Left cardiac atrium (tissue), 4 donors: ENCODE data around the gene NFE2L2. TPM values are rescaled to one million over a fixed set of nuclear protein-coding genes. Genes with fewer than 3 reads are reported as not detected.
"Not testable (repeated sequence)": the region's sequence is repeated elsewhere in the genome, so short reads cannot be mapped to it uniquely, and the experiment has no call there.

ENCODE experiments used
- ATAC-seq, 2 donors: fragments of 200-7000 bp; cut with Tn5 transposase; one replicate each; pipeline ENCODE4 v1.9.1; 2020; ENCODE audit warnings: mild to moderate bottlenecking in 2 of 2, moderate library complexity in 2 of 2
- DNase-seq: peaks from one replicate; pipeline ENCODE4 v3.0.0-alpha.2; 2020
- intact Hi-C, 2 donors: fragments of 100-400 bp; cut with DNase I; formaldehyde crosslinking; loops; one replicate each; pipeline versions ENCODE4 v1.14.1 to v1.15.1; 2022 to 2023
- total RNA-seq, 2 donors: library from RNA; stranded (reverse); fragmentation: NEBNext Ultra II Directional; extraction: Animal tissue kit (Norgen Biotek cat#: 25700); gene quantifications; one replicate each; pipeline ENCODE4 v1.2.1, GENCODE V29; 2021
- donor health status: DM: no; HTN: yes; CAD: no.
- donor health status: DM: no; HTN: yes; CAD: no; lungs with severe emphysema.
- donor health status: DM: yes; HTN: yes; CAD: no.
- donor health status: Dilated cardiomyopathy.

Gene NFE2L2
- total RNA-seq, 2 donors from 2014 or later = 68.4 to 69.0 TPM

DNA sequence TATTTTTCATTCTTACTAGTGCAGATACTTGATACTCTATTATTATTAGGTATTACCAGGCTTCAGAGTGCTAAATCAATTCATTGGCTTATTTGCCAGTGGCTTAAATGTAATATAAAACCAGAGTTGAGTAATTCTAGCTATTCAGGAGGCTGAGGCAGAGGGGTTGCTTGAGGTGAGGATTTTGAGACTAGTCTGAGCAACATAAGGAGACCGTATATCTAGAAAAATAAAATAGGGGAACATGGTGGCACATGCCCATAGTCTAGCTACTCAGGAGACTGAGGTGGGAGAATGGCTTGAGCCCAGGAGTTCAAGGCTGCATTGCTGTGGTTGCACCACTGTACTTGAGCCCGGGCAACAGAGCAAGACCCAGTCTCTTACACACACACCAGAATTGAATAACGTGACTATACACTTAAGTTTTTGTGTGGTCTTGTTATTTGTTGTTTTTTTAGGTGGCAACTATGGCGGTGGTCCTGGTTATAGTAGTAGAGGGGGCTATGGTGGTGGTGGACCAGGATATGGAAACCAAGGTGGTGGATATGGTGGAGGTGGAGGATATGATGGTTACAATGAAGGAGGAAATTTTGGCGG lies 47.2 kb downstream of the NFE2L2 start:
- intact Hi-C loops = loop anchor here in 1 of 2 donors (10.0 kb wide), 1 partner anchor 47 kb away; the partner anchor contains the start of gene NFE2L2
- ATAC-seq = no peak
- no peak for DNase-seq

DNA sequence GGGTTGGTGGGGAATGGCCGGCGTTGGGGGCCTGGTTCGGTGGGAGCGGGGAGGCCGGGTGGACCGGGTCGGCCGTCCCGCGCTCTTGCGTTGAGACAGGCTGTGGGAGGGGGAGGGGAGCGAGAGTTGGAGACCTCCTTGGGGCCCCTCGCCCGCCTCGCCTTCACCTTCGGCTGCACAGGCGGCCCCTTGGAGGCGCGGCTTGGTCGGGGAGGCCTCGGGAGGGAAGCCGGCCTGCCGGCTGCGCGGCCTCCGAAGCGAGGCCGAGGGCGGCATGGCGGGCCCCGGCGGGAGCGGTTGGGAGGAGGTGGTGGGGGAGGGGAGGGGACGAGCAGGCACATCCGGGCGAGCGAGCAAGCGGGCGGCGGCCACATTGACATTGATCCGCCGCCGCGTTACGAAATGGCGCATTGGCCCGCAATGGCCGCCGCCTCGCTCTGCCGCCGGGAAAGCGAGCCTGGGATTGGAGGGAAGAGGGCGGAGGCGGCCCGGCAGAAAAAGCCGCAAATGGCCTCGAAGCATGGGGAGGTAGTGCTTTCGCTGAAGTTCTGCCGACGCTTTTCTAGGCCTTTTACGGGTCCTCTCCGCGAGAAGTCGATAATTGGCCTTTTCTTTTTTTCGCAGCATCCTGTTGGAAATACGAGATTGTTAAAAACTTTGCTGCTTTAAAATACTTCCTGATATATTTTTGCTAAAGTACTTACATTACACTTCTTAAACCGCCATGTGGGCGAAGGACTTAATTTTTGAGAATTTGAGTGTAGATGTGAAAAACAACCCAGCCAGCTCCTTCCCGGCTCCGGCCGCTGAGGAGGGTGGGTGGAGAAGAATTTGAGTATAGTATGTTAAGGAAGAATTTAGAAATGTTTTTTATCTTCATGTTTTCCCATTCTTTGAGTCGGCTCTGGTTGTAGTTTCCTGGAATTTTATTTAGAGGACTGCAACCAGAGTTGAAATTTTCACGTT lies 51.4 kb downstream of the NFE2L2 start:
- DNase-seq (peak; percentile 97), ATAC-seq (peak; percentile 85 to 89)
- intact Hi-C loops = loop anchor here (1.0 to 10.0 kb wide), 3 partner anchors 46 to 52 kb away; partner anchors contain the start of gene NFE2L2 (in 1 of the 2)

DNA sequence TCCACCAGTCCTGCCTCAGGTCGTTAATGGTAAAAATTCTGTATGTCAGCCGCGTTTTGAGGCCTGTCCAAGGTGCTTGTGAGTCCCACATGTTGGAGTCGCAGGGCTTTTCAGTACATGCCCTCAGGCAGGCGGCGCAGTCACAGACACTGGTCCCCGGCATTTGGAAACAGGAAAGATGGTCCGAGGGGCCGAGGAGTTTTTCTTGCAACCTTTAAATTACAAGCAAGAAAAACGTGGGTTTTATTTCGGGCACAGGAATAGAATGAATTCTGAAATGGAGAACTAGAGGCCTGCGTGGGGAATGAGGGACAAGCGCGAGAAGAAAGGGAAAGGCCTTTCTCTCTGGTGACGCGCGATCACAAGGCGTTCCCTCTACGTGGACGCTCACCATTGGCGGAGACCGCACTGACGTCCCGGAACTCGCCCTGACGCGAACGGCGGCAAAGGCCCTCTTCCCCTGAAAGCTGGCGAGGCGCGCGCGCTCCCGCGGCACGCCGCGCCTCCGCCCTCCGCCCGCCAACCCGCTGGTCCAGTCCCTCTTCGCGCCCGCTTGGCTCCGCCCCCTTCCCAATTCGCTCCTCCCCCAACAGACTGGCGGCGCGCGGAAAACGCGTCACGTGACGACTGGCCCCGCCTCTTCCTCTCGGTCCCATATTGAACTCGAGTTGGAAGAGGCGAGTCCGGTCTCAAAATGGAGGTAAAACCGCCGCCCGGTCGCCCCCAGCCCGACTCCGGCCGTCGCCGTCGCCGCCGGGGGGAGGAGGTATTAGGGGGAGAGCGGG lies 52.2 kb downstream of the NFE2L2 start, which contains the start of gene HNRNPA3:
Gene HNRNPA3 (plus strand): TSS at position 689 of the 785 bp plus-strand sequence. CDS start 6 bp downstream, at position 695.
- intact Hi-C loops = loop anchor here (5.0 to 10.0 kb wide), 2 partner anchors 45 to 53 kb away; partner anchors contain the start of gene NFE2L2 (in 1 of the 2)
- DNase-seq (peak; percentile 99), ATAC-seq (peak; percentile 95 to 96)

GRCh38 chr2:177211576-177212105 lies 52.9 kb downstream of the NFE2L2 start:
- no peak for ATAC-seq
- DNase-seq = no peak
- intact Hi-C loops = loop anchor here (5.0 to 10.0 kb wide), 2 partner anchors 44 to 53 kb away; partner anchors contain the start of gene NFE2L2 (in 1 of the 2)

GRCh38 chr2:177211169-177211568 lies 53.4 kb downstream of the NFE2L2 start:
- no peak for ATAC-seq
- intact Hi-C loops = loop anchor here (5.0 to 10.0 kb wide), 2 partner anchors 44 to 54 kb away; partner anchors contain the start of gene NFE2L2 (in 1 of the 2)
- DNase-seq = no peak

GRCh38 chr2:177207101-177207500 lies 57.4 kb downstream of the NFE2L2 start:
- ATAC-seq (no peak), DNase-seq (no peak)
- intact Hi-C loops = no loop called here

DNA sequence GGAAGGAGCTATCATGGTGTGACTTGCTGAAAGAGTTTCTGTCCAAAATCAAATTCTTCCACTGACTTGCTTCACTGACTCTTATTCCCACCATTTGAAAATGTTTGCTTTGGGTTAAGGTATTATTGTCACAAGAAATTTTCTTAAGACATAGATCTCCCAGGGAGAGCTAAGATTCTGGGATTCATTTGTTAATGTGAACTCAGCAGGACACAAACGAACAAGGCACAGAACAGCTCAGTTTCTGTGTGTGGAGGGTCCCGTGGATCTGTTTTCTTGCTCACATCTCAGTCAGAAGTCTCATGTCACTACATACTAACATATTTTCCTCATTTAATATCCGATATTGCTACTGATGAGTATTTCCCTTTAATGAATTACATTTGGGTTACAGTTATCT lies 60.1 kb downstream of the NFE2L2 start:
- intact Hi-C loops = no loop called here
- ATAC-seq = no peak
- no peak for DNase-seq

DNA sequence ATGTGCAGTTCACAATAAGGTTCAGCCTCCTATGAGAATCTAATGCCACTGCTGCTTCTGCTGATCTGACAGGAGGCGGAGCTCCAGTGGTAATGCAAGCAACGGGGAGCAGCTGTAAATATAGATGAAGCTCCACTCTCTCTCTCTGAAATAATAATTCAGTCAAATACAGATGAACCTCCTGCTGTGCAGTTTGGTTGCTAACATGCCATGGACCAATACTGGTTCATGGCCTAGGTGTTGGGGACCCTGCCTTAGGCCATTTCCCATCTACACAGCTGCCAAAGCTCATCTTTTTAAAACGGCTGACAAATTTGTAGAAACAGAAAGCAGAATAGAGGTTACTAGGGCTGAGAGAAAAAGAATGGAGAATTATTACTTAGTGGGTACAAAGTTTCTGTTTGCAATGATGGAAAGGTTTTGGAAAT lies 62.6 kb downstream of the NFE2L2 start:
- no peak for ATAC-seq
- DNase-seq = no peak
- intact Hi-C loops = no loop called here

- DNase-seq, ATAC-seq, intact Hi-C loops: not testable (repeated sequence)
Measured at GRCh38 chr2:177200419-177200818, 64.1 kb downstream of the NFE2L2 start.

DNA sequence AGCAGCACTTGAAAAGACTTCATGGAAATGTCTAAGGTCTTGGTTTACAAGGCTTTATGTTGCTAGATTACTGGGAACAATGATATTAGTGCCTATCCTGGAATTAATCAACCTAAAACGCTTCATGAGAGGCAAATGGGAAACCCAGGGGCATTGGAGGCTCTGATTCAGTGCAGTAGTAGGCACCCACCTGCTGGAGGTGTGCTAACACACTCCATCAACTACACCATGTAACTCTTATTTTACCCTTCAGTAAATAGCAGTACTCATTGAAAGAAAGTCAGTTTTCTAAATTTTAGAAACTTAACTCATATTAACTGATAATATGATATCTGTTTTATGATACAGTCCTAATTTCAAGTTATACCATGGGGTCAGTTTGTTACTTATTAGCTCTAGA lies 69.3 kb downstream of the NFE2L2 start:
- intact Hi-C loops = no loop called here
- ATAC-seq = no peak
- DNase-seq = no peak

- intact Hi-C loops = no loop called here
- ATAC-seq (no peak), DNase-seq (no peak)
Measured at GRCh38 chr2:177193240-177193639, 71.3 kb downstream of the NFE2L2 start.

GRCh38 chr2:177192788-177193187 lies 71.7 kb downstream of the NFE2L2 start:
- no peak for DNase-seq
- ATAC-seq = no peak
- intact Hi-C loops = no loop called here

DNA sequence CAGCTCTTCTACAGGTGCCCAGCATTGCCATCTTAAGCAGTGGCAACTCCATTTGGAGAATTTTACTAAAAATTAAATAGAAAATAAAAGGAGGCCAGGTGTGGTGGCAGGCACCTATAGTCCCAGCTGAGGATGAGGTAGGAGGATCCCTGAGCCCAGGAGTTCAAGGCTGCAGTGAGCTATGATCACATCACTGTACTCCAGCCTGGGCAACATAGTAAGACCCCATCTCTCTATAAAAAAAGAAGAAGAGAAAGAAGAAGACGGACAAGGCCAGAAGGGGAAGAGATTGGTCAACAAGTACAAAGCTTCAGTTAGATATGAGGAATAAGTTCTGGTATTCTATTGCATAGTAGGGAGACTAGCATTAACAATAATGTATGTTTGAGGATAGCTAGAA lies 73.6 kb downstream of the NFE2L2 start:
- DNase-seq (no peak), ATAC-seq (no peak)
- intact Hi-C loops = no loop called here

DNA sequence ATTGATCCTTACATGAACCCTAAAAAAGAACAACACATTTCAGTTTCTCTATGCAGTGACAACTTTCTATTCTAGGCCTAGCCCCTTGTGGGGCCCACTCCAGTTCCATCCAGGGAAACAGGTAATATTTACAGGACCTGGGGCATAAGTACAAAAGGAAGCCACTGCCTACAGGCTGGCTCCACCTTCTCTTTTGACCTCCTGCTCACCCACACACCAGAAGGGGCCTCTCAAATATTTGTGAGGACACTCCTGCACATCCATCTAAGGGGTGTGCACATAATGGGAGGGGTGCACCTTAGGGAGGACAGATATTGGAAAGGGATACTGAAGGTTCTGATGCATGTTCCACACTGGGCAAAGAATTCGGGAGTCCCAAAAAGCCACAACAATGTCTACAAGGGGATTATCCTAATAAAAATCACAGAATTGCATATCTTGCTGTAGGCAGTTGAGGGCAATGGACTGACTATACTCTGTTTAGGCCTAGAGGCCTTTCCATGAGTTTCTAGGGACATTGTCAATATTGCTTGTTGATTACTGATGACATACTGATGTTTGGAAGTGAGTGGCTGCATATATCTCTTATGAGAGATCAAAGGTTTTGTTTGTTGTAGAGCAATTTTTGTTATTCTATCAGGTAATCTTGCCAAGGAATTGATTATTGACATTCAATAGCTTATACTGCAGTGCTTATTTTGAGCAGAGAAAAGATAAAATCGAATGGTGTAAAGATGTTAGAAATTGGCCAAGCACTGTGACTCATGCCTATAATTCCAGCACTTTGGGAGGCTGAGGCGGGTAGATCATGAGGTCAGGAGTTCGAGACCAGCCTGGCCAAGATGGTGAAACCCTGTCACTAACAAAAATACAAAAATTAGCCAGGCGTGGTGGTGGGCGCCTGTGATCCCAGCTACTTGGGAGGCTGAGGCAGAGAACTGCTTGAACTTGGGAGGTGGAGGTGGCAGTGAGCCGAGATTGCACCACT lies 75.8 kb downstream of the NFE2L2 start:
- intact Hi-C loops = no loop called here
- ATAC-seq (no peak), DNase-seq (no peak)

DNA sequence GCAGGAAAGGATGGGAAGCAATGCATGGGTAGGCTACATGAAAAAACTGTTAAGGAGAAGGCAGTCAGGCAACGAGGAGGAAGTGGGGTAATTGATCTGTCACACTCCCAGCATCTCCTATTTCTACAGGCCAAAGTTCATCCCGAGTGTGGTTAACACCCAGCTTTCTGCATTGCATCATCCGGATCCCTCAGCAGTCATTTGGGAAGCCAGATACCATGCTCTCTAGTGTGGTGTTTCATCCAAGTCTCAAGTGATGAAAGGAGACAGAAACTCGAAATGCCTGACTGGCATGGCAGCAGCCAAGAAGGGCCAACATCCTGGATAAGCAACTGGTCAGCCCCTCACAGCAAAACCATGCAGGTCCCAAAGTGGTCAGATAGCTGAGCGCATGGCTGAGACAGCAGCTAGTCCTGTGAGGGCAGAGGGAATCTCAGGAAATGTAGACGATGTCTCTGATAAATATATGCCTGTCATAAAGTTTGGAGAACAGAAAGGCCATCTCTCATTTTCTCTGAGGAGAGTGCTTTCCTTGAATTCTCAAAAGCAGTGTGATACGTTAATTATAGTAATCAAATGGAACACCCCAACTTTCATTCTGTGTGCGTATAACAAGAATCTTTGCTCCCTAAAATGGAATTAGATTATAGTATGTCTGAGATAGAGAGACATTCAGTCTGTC lies 76.8 kb downstream of the NFE2L2 start:
- intact Hi-C loops = no loop called here
- no peak for DNase-seq
- peak; percentile 51 to 89 for ATAC-seq

- ATAC-seq, intact Hi-C loops, DNase-seq: not testable (repeated sequence)
Measured at GRCh38 chr2:177186038-177186437, 78.5 kb downstream of the NFE2L2 start.

DNA sequence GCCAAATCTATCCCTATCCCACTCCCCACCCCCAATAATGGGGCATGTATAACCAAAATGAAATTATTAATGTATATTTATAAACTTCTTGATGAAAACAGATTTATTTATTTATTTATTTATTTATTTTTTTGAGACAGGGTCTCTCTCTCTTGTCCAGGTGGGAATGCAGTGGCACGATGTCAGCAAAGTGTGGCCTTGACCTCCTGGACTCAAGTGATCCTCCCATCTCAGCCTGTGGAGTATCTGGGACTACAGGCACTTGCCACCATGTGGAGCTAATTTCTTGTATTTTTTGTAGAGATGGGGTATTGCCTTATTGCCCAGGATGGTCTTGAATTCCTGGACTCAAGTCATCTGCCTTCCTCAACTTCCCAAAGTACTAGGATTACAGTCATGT lies 79.9 kb downstream of the NFE2L2 start:
- intact Hi-C loops = no loop called here
- ATAC-seq (no peak), DNase-seq (no peak)
